Activated B cell treated with CpG ODN at 0.5 μM for 24 hours (primary cell): ENCODE results near the gene CCDC12. TPM values are rescaled to one million over a fixed set of nuclear protein-coding genes. Genes with fewer than 3 reads are reported as not detected.

Experiments
- ATAC-seq: fragments of 200-7000 bp; cut with Tn5 transposase; one replicate; pipeline ENCODE4 v1.10.0; 2021; ENCODE audit warnings: low read depth, mild to moderate bottlenecking, moderate library complexity
- CTCF ChIA-PET: fragments of 350-600 bp; sonication (Branson Sonifier 250); formaldehyde crosslinking; loops from one replicate; lab custom pipeline; 2021; ENCODE audit warnings: antibody characterized with exemption; lab: Charles Lee
- POLR2A ChIA-PET: fragments of 350-600 bp; sonication (Branson Sonifier 250); formaldehyde crosslinking; loops from one replicate; lab custom pipeline; 2021; ENCODE audit warnings: antibody characterized with exemption; lab: Charles Lee
- DNase-seq: peaks from one replicate; pipeline ENCODE4 v3.0.0; 2022
- H3K27ac Mint-ChIP-seq: one replicate; pipeline ENCODE4 v1.8.0; 2020; ENCODE audit warnings: mixed read lengths
- H3K27me3 Mint-ChIP-seq: one replicate; pipeline ENCODE4 v1.8.0; 2021; ENCODE audit warnings: mixed read lengths
- H3K36me3 Mint-ChIP-seq: one replicate; pipeline ENCODE4 v1.8.0; 2021; ENCODE audit warnings: low read depth, mixed read lengths
- H3K4me1 Mint-ChIP-seq: one replicate; pipeline ENCODE4 v1.8.0; 2021; ENCODE audit warnings: mixed read lengths
- H3K4me3 Mint-ChIP-seq: one replicate; pipeline ENCODE4 v1.8.0; 2020; ENCODE audit warnings: mild to moderate bottlenecking, mixed read lengths
- H3K9me3 Mint-ChIP-seq: one replicate; pipeline ENCODE4 v1.8.0; 2020; ENCODE audit warnings: mixed read lengths
- CTCF ChIP-seq: fragments of 200-600 bp; IDR thresholded peaks from one replicate; pipeline ENCODE4 v1.8.0; 2022; ENCODE audit warnings: antibody characterized with exemption, mild to moderate bottlenecking
- intact Hi-C: fragments of 100-400 bp; cut with micrococcal nuclease; formaldehyde crosslinking; loops from one replicate; pipeline ENCODE4 v1.15.1; 2024
- total RNA-seq: library from RNA; stranded (reverse); gene quantifications from 2 replicates; pipeline ENCODE4 v1.2.3, GENCODE V29; 2022

The CCDC12 gene
- total RNA-seq, 1 donor from 2014 or later = 98.4 TPM

GRCh38 chr3:47018269-47018611 is 41.7 kb upstream of the CCDC12 start:
- H3K27ac Mint-ChIP-seq = peak overlapping the region; percentile 68
- POLR2A ChIA-PET = no interaction called here
- no peaks in the 10 kb centered on the region for H3K9me3 Mint-ChIP-seq
- CTCF ChIA-PET = no interaction called here
- intact Hi-C loops = loop anchor here (10.0 kb wide), 1 partner anchor 307 kb away; no protein-coding TSS in a partner anchor
- no peak for TF ChIP-seq CTCF
- H3K4me3 Mint-ChIP-seq = no peak overlapping the region
- peaks cover 39% of the 10 kb centered on the region for H3K4me1 Mint-ChIP-seq
- DNase-seq = no peak
- no peaks in the 10 kb centered on the region for H3K27me3 Mint-ChIP-seq
- peaks cover 67% of the 10 kb centered on the region for H3K36me3 Mint-ChIP-seq
- no peak for ATAC-seq

GRCh38 chr3:47017504-47018268 is 41.1 kb upstream of the CCDC12 start:
- peak overlapping the region; percentile 42 for H3K4me3 Mint-ChIP-seq

GRCh38 chr3:47016934-47017435 is 40.4 kb upstream of the CCDC12 start:
- peak; percentile 89 for ATAC-seq
- ChIA-PET POLR2A (interaction anchor here (0.7 to 1.5 kb wide), 5 partner anchors 11 to 108 kb away, joined by 3 to 14 read pairs (median 4); partner anchors contain the start of genes CCDC12 and NBEAL2), CTCF (interaction anchor here (1.0 kb wide), 1 partner anchor 93 kb away, joined by 3 read pairs; no protein-coding TSS in a partner anchor)
- TF ChIP-seq CTCF = no peak
- peak overlapping the region; percentile 78 for H3K27ac Mint-ChIP-seq
- no peak for DNase-seq
- peak overlapping the region; percentile 42 for H3K4me3 Mint-ChIP-seq
- H3K27me3 Mint-ChIP-seq = no peaks in the 10 kb centered on the region
- intact Hi-C loops = loop anchor here (1.0 to 10.0 kb wide), 2 partner anchors 8 to 308 kb away; no protein-coding TSS in a partner anchor
- H3K9me3 Mint-ChIP-seq = no peaks in the 10 kb centered on the region
- peaks cover 65% of the 10 kb centered on the region for H3K36me3 Mint-ChIP-seq
- peaks cover 38% of the 10 kb centered on the region for H3K4me1 Mint-ChIP-seq

More at GRCh38 chr3:47017504-47018268, 41.1 kb upstream of the CCDC12 start:
- DNase-seq (no peak), ATAC-seq (no peak)
- Mint-ChIP-seq H3K27me3 (no peaks in the 10 kb centered on the region), H3K9me3 (no peaks in the 10 kb centered on the region), H3K36me3 (peaks cover 67% of the 10 kb centered on the region), H3K4me1 (peaks cover 39% of the 10 kb centered on the region), H3K27ac (peak overlapping the region; percentile 78)
- intact Hi-C loops = loop anchor here (1.0 to 10.0 kb wide), 2 partner anchors 8 to 307 kb away; no protein-coding TSS in a partner anchor
- POLR2A ChIA-PET = interaction anchor here (0.7 to 1.5 kb wide), 5 partner anchors 11 to 109 kb away, joined by 3 to 14 read pairs (median 4); partner anchors contain the start of genes CCDC12 and NBEAL2
- TF ChIP-seq CTCF = no peak
- CTCF ChIA-PET = no interaction called here

GRCh38 chr3:47016086-47016933 is 39.8 kb upstream of the CCDC12 start:
- no peak for ATAC-seq

More at GRCh38 chr3:47016086-47016933, 39.8 kb upstream of the CCDC12 start:
- Mint-ChIP-seq H3K27me3 (no peaks in the 10 kb centered on the region), H3K27ac (peak overlapping the region; percentile 78), H3K9me3 (no peaks in the 10 kb centered on the region), H3K36me3 (peaks cover 65% of the 10 kb centered on the region), H3K4me3 (no peak overlapping the region), H3K4me1 (peaks cover 38% of the 10 kb centered on the region)
- no peak for TF ChIP-seq CTCF
- intact Hi-C loops = loop anchor here (10.0 kb wide), 1 partner anchor 308 kb away; no protein-coding TSS in a partner anchor
- ChIA-PET POLR2A (interaction anchor here (1.0 to 1.5 kb wide), 4 partner anchors 35 to 107 kb away, joined by 4 to 14 read pairs (median 6); partner anchors contain the start of genes CCDC12 and NBEAL2), CTCF (interaction anchor here (1.0 kb wide), 1 partner anchor 93 kb away, joined by 3 read pairs; no protein-coding TSS in a partner anchor)
- no peak for DNase-seq
